ENCODE measurements around the gene CTNNA2.
"Not testable (repeated sequence)": the region's sequence is repeated elsewhere in the genome, so short reads cannot be mapped to it uniquely, and the experiment has no call there.

The CTNNA2 gene

GRCh38 chr2:80105015-80105640 lies 592.3 kb downstream of the CTNNA2 start:
- DNase-seq, result no peak

GRCh38 chr2:80111185-80111584 lies 598.3 kb downstream of the CTNNA2 start:
- DNase-seq, result no peak

DNA sequence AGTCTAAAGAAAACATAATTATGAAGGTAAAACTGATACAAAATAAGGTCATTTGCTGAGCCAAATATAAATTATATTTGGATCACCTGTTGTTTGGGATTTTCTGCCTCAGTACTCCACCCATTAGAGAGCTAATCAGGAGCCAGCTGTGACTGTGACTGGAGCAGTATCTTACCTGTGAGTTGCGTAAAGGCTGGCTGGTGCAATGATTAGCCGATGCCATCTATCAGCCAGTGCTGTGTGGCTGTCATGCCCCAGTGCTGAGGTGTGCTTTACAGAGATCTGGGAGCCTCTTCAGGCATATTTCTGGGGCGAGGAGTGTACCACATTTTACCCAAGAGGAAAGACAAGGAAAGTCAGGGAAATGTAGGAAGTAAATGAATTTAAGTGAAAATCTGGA lies 599.9 kb downstream of the CTNNA2 start:
- no peak for DNase-seq

DNA sequence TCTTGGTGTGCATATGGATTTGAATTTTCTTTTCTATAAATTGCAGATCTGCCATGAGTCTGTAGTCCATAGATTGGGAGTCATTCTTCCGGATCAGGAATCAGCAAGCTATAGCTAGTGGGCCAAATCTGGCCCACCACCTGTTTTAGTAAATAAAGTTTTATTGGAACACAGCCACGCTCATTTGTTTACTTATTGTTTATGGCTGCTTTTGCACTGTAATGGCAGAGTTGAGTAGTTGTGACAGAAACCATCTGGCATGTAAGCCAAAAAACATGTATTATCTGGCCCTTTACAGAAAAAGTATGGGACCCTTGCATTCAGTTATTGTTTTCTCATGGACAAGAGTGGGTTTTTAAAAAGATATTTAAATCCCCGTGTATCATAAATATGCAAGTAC lies 600.5 kb downstream of the CTNNA2 start:
- DNase-seq, result no peak

DNA sequence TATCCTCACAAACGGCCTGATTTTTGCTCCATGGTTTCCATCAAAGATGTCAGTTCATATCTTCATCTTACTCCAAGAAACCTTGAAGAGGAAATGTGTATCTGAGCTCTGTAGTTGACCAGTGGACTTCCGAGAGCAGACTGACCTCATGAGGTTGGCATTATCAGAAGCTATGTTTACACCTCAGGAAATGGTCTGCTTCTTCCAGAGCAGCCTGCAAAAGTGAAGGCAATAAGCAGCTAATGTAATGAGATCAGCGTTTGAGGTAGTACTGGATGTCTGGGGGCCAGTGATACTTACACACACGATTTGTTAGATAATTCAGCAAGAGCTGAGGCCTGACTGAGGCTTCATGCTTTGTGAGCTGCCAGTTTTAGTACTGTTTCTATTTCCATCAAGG lies 602.0 kb downstream of the CTNNA2 start:
- DNase-seq, result no peak

- no peak for DNase-seq
These were observed 604.5 kb downstream of the CTNNA2 start for GRCh38 chr2:80117401-80117800.

DNA sequence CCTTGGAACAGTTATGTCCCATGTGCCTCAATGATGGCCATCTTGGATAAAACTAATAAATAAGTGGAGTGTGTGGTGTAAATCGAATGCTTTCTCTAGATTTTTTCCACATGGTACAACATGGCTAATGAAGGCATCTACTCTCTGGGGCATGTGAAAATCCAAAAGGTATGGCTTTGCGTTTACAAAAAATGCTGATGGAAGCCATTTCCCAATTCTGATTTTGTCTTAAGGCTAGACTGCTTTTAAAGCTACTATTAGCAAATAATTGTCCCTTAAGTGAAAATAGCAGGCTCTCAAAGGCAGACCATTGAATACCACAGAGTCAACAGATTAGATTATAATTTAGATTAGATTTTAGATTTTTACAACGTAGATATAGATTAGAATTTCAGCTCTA lies 608.0 kb downstream of the CTNNA2 start:
- no peak for DNase-seq

GRCh38 chr2:80122675-80123074 lies 609.8 kb downstream of the CTNNA2 start:
- no peak for DNase-seq

GRCh38 chr2:80126596-80127189 lies 613.8 kb downstream of the CTNNA2 start:
- DNase-seq, result no peak

GRCh38 chr2:80128080-80128479 lies 615.2 kb downstream of the CTNNA2 start:
- DNase-seq, result no peak

- no peak for DNase-seq
These were observed 619.4 kb downstream of the CTNNA2 start for GRCh38 chr2:80132281-80132680.

DNA sequence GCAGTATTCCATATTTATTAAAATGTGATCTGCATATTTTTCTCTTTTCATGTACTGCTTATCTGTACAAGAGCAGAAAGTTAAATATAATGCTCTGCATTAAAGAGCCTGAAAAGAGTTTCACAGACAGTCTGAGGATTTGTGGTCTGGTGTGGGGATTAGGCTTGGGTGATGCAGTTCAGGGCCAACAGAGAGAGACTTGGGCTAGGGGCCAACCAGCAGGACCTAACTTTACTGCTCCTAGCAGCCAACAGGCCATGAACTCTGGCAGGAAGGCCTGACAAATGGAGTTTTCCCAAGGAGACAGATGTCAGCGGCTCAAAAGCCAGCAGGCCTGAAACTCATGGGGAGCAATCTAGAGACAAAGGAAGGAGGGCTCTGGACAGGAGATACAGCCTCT lies 622.1 kb downstream of the CTNNA2 start:
- no peak for DNase-seq

DNA sequence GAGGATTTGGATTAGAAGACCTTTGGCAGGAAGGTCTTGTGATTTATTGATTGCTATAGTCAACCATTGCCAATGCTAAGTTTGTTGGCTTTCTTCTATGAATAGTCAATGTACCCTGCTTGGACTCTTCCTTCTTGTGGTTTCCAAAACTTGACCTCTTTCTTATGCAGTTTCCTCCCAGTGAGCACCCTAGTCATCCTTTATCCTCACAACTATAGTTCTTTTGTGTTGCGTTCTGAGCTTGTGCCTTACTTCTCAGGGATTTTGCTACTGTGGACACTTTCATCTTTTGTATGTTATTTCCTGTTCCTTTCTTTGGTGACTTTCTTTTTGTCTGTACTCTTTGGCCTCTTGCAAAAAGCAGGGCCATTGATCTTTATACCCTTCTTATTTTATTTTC lies 623.5 kb downstream of the CTNNA2 start:
- DNase-seq, result no peak

DNA sequence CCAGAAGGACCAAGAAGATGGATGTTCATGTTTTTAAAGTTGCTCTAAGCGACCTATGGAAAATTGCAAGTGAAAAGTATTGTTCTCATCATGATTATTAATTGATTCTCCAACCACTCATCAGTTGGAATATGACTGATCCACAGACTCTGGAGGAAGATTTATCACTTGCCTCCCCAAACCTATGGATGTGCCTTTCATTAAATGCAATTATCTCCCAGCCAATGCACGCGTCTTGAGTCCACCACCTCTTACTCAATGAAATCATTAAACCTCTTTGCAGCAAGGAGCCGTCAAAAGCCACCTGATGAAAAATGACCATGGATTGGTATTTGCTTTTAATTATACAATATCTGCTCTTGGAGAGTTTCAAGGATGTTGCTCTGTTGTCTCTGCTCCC lies 626.1 kb downstream of the CTNNA2 start:
- DNase-seq, result no peak

DNA sequence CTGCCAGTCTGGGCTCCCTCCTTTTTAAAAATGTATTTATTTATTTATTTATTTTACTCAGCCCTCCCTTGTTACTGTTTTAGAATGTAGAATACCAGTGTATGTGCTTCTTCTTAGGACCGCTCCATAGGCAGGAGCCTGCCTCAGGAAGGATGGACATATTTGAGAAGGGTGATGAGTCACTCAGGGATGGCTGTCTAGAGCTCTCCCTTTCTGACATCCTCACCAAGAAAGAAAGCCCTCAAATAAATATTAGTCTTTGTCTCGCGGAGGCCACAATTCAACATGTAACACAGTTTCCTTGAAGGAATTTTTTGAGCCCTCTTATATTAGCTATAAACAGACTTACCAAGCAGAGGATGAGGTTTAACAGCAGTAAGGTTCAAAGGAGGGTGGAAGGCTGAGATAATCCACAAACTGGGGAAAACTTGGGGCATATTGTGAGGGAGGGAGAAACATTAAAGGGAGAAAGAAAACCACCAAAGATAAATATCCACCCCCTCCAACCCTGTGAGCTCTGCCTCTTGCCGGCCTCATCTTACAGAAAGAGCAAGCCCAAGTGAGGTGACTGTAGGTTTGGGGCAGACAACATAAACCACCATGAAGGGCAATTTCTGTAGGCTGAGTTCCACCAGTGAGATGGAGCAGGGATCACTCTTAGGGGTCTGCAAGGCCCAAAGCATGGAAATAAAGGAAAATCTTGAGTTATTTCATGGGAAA lies 628.3 kb downstream of the CTNNA2 start:
- no peak for DNase-seq

DNA sequence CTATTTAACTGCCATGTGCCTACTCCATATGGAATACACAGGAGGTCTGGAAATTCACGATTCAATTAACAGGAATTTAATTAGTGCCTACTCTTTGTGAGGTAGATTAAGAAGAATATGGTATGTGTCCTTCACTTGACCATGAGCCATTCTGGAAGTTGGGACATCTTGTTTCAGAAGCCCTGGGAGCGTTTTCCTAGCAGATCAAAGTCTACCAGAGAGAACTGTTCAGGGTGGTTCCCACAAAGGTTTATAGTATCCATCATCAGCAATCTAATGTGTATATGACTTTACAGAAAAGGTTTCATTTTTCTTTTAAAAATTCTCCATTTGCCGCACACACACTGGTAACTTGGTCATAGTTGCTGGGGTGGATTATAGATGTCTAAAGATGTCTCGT lies 632.6 kb downstream of the CTNNA2 start:
- no peak for DNase-seq

GRCh38 chr2:80146757-80147156 lies 633.9 kb downstream of the CTNNA2 start:
- DNase-seq, result not testable (repeated sequence)

- no peak for DNase-seq
These were observed 634.8 kb downstream of the CTNNA2 start for GRCh38 chr2:80147690-80148089.

GRCh38 chr2:80148906-80149305 lies 636.1 kb downstream of the CTNNA2 start:
- no peak for DNase-seq

- no peak for DNase-seq
These were observed 637.1 kb downstream of the CTNNA2 start for GRCh38 chr2:80149991-80150390.

DNA sequence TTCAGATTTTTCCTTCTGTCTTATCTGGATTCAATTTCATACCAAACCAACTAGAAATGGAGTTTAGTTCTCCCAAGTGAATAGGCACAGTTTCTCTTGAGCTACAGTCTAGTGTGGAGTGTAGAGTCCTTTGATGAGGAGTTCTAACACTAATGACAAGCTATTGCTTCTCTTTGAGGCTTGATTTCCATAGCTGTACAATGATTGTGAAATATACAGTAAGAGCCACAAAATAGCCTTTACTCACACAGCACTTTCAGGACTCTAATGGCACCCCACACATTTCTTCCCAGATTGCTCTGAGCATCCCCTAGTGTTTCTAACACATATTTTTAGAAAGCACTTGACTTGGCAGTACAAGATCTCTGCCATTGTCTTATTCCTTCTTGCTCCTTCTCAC lies 638.4 kb downstream of the CTNNA2 start:
- no peak for DNase-seq

GRCh38 chr2:80151651-80152050 lies 638.8 kb downstream of the CTNNA2 start:
- DNase-seq, result no peak

DNA sequence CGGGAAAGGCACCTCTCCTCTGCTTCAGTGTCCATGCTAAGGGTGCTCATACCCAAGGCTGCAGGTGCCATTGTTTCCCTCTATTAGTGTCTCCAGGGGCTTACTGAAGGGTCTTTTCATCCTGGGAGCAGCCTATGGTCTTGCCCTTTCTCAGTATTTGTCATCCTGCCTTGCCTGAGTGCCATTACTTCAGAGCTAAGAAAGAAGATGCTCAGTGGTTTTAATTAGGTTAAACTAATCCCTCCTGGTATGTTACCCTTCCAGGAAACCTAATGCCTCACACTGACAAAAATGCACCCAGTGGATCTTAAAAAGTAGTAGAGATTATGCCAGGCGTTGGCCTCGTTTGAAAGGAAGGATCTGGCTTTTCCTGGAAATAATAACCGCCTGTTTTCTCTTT lies 640.3 kb downstream of the CTNNA2 start:
- DNase-seq, result no peak

- DNase-seq, result no peak
These were observed 640.9 kb downstream of the CTNNA2 start for GRCh38 chr2:80153768-80154167.
